Stimulated activated CD4-positive, alpha-beta T cell treated with anti-CD3 and anti-CD28 coated beads, Interleukin-1b, Interleukin-23, amount 100 ng/mL, for 24 hours (primary cell): ENCODE data around the gene ATF5.

ENCODE experiments used
- DNase-seq, 4 experiments: peaks; one replicate each; pipeline ENCODE4 v3.0.0-alpha.2; 2020; ENCODE audit warnings: low read depth in 4 of 4, low spot score in 1 of 4

ATF5 gene

DNA sequence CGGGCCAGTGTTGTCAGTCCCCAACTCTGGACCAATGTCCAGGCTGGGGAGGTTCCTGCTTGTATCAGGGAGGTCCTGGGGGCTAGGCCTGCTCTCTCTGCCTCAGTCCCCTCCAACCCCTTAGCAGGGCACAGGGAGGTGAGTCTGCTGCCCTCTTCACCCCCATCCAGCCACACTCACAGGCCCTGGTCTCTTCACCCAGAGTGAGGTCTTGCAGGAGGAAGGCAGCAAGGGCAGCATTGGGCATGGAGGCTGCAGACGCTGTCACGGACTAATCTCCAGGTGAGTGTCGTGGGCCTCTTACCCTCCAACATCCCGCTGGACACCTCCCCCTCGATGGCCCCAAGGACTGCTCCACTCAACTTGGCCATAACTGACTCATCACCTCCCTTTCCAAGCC, 43.8 kb downstream of the ATF5 start:
- no peak for DNase-seq

DNA sequence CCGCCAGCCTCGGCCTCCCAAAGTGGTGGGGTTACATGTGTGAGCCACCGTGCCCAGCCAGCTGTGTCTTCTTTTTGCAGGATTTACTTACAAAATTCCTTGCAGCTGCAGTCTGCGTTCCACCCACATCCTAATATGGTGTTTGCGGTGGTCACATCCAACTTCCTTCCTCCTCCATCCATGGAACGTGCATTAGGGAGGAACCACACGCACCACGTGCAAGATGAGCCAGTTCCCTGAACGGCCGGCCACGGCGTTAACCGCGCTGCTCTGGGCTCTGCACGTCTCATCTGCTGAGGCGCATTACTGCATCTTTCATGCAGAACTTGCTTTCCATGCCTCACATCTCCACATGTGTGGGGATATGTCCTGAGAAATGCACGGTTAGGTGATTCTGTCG, 45.0 kb downstream of the ATF5 start:
- no peak for DNase-seq

DNA sequence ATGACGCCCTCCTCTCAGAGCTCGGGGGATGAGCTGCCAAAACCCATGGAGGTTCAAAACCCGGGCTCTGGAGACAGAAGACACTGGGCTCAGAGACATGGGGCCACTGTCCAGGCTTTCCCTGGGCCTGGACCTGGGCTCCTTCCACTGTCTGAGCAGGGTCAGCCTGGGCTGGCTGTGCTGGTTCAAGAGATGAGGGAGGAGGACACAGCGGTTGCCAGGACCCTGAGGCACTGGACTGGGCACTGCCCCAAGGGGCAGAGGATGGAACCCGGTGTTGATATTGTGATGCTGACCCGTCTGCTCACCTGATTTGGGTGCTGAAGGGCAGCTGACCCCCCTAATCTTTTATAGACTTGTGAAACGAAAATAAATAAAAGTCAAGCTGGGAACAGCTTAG, 46.0 kb downstream of the ATF5 start:
- no peak for DNase-seq

DNA sequence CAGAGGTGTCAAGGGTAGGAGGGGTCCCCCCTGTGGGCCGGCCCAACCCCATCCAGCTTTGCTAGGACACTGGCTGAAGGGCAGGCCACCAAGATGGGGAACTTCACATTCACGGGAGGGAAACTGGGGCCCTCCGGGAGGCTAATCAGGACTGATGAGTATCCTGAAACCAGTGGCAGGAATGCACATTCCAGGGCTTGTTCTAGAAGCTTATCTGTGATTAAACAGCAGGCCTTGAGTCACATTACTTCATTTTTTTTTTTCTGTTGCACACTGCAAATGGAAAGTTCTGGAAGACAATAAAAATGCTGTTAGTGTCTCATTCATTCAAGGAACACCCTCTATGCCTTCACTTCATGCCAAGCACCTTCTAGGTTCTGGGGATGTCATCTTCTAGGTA, 47.5 kb downstream of the ATF5 start:
- no peak for DNase-seq

DNA sequence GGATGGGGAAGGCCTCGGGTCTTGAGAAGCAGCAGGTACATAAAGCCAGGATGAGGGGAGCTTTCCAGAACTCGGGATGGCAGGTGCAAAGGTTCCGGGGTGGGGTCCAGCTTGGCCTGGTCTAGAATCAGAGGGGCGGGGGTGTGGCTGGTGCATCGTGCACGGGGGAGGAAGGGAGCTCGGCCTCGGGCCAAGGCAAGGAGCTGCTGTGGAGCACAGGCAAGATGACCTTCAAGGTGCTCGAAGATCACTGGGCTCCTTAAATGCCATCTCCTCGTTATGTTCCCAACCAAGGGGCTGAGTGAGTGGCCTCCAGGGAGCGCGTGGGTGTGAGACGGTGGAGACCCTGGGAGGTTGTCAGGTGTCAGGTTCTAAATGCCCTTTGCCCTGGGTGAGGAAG, 48.1 kb downstream of the ATF5 start:
- no peak for DNase-seq

DNA sequence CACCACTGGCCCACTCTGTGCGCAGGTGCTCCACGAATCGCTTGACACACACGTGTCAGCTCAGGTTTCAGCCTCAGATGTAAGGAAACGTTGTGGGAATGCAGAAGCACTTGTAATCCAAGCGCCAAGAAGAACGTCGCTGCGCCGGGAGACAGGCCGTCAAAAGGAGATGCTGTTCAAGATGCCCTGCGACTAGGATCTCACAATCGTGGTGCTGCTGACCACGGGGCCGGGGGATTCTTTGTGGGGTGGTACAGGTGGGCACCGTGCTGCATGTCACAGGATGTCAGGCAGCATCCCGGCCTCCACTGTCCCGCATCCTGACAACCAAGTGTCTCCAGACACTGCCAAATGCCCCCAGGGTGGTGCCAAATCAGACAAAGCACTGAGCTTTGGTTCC, 48.9 kb downstream of the ATF5 start:
- DNase-seq = no peak

DNA sequence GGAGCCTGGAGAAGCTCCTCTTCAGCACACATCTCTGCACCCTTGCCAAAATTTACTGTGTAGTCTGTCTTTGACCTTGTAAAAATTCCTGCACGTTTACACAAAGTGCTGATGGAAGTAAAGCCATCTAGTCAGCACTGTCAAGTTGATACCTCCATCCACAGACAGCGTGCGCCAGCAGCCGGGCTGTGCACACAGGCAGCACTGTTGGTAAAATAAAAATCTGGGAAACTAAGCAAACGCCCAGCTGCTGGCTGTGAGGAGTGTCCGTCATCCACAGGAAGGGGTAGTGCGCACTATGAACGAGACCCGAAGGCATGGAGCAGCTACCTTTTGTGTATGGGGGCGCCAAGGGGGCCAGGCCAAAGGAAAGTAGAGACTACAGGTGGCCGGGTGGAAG, 49.3 kb downstream of the ATF5 start:
- DNase-seq = no peak

DNA sequence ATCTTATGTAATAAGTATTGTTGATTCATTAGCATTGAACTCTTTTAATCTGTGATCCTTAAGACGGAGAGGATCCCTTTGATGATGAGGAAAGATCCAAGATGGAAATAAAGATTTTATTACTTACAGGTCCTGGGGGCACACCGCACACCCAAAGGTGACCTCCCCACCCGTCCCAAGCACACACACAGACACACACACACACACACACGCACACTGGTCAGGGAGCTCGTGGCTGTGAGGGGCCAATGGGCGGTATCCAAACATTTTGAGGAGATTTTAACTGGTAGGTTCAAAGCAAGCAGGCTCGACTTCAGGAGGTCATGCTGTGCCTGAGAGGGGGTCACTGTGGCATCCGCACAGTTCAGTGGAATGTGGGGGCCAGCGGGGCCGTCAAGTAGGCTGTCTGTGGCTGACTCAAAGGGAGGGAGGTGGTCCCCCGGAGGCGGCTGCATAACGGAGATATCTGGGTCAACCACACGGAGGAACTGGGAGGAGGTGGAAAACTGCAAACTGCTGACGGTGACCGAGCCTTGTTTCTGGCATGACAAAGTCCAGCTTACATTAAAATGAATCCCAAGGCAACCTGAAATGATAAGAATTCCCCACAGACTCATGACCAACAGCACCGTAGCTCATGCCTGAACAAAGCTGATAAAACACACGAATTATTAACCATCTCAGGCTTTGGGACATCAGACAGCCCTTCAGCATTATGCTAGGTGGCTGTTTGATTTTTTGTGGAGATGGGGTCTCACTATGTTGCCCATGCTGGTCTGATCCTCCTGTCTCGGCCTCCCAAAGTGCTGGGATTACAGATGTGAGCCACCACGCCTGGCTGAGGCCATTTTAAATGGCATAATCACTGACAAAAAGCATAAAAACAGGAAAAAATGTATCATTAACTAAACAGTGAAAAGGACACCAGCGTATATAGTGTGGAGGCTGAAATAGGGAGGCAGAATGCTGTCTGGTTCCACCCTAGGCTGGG, 52.9 kb downstream of the ATF5 start:
- no peak for DNase-seq
